GM19467 (cell line): ENCODE measurements around the gene MISP.

Experiments
- ATAC-seq: cut with Tn5 transposase; IDR thresholded peaks from one replicate; pipeline ENCODE4 v1.9.1; 2021; ENCODE audit warnings: mild to moderate bottlenecking, moderate library complexity; ENCODE audit not compliant: unreplicated experiment

Gene MISP

GRCh38 chr19:795691-796581, 45.0 kb downstream of the MISP start:
- no peak for ATAC-seq

- ATAC-seq, result peak; percentile 72
These were observed 46.0 kb downstream of the MISP start, which contains the start of gene PTBP1 for GRCh38 chr19:796692-797527. Gene PTBP1 (plus strand): TSS chr19:797452. CDS start chr19:797498, 46 bp downstream.

- peak; percentile 38 for ATAC-seq
These were observed 46.9 kb downstream of the MISP start for GRCh38 chr19:797528-798414.

GRCh38 chr19:798415-799075, 47.6 kb downstream of the MISP start:
- no peak for ATAC-seq

- no peak for ATAC-seq
These were observed 48.4 kb downstream of the MISP start for GRCh38 chr19:799076-799881.

- ATAC-seq, result no peak
These were observed 49.6 kb downstream of the MISP start for GRCh38 chr19:800360-801029.

GRCh38 chr19:801030-801860, 50.3 kb downstream of the MISP start:
- no peak for ATAC-seq

GRCh38 chr19:801861-802497, 51.1 kb downstream of the MISP start:
- no peak for ATAC-seq

GRCh38 chr19:802498-803098, 51.7 kb downstream of the MISP start:
- no peak for ATAC-seq

- no peak for ATAC-seq
These were observed 52.2 kb downstream of the MISP start for GRCh38 chr19:803099-803561.

- no peak for ATAC-seq
These were observed 52.9 kb downstream of the MISP start for GRCh38 chr19:803686-804418.

- ATAC-seq, result no peak
These were observed 53.7 kb downstream of the MISP start for GRCh38 chr19:804419-805165.

- ATAC-seq, result no peak
These were observed 54.2 kb downstream of the MISP start for GRCh38 chr19:805166-805551.

- no peak for ATAC-seq
These were observed 55.0 kb downstream of the MISP start for GRCh38 chr19:805600-806550.
